Suppressor macrophage treated with lipopolysaccharide for 4 hours (primary cell): ENCODE measurements around the gene ITGB8.

Experiments
- DNase-seq: peaks from one replicate; pipeline ENCODE4 v3.0.0-alpha.2; 2020

ITGB8 gene

DNA sequence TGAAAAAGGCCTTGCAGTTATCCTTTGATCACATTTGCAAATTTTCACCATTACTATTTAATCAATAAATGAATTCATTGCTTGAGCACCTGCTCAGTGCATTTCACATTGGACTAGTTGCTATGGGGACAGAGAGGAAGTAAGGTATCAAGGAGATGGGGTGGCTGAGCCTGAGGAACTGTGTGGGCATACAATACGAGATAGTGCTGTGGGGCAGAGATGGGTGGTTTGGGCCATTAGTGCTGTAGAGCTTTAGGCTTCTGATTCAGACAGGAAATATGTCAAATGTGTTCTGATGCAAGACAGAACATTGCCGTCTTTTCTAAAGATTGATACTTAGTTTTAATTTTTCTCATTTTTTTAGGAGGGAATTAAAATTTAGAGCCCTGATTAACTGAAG lies 13.2 kb downstream of the ITGB8 start:
- DNase-seq, result no peak

GRCh38 chr7:20344396-20344795 lies 13.7 kb downstream of the ITGB8 start:
- no peak for DNase-seq

DNA sequence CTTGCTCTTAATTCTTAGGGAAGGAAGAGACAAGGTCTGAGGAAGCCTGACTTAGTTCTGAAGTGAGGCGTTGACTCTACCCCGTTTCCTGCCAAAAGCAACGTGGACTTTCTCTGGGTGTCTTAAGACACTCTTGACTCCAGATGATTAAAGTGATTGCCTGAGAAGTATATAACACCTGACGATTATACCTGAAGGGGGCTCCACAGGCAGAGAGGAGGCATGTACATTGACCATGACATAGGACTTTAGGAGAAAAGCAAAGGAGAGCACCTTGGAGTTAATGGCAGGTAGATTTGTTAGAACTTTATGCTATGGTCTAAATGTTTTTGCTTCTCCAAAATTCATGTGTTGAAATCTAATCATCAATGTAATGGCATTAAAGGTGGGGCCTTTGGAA lies 15.9 kb downstream of the ITGB8 start:
- no peak for DNase-seq

DNA sequence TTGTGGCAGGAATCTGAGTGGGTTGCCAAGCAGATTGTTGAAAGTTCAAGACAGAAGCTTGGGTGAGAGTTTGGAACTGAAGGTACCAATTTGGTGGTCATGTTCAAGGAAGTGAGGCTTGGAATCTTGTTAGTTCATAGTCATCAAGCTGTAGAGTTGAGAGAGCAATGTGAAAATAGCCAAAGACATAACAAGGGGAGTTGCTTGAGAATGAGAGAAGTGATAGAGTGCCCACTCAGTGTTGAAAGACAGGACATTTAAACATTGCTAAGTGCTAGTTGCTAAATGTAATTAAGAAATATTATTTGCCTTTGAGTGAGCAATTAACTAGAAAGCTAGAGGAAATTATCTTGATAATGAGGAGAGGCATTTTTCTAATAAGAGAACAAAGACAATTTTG lies 17.0 kb downstream of the ITGB8 start:
- no peak for DNase-seq

GRCh38 chr7:20348125-20348807 lies 17.6 kb downstream of the ITGB8 start:
- no peak for DNase-seq

- DNase-seq, result no peak
Measured at GRCh38 chr7:20350518-20350951, 19.8 kb downstream of the ITGB8 start.

- DNase-seq, result no peak
Measured at GRCh38 chr7:20350996-20351692, 20.4 kb downstream of the ITGB8 start.

GRCh38 chr7:20351901-20352300 lies 21.2 kb downstream of the ITGB8 start:
- DNase-seq, result no peak

GRCh38 chr7:20352573-20353306 lies 22.0 kb downstream of the ITGB8 start:
- peak; percentile 91 for DNase-seq

DNA sequence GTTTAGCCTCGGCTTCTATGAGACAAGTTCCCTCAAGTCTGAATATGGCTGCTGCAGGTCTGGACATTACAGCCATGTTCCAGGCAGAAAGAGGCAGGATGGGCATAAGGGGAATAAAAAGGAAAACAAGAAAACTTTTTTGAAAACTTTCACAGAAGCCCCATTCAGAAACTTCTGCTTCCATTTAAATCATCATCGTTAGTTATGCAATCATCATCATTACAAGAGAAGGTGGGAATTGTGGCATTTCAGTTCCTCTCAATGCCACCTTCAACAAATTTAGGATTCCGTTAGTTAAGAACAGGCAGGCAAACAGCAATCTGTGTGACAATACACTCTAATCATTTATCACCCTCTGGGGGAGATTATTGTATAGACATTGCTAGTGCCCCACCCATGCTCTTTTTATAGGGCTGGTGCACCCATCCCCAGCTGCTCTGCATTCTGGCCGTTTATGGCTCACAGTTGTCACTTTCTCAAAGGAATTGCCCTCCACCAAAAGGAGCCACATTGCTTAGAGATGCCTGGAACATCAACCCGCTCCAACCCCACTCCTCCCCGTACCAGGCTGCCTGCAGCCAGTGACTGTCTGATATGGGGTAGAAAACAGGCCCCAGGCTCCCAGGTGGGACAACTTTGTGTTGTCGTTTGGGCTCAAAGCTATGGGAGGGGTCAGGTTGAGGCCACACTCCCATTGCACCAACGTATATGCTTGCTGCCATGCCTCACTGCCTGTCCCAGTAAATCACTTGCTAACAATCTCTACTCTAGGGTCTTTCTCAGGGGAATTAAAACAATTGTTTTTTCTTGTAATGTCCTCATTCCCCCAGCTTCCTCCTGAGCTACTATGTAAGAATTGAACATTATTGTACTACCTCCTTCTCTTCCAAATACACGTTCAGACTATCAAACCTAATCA lies 24.2 kb downstream of the ITGB8 start:
- no peak for DNase-seq

DNA sequence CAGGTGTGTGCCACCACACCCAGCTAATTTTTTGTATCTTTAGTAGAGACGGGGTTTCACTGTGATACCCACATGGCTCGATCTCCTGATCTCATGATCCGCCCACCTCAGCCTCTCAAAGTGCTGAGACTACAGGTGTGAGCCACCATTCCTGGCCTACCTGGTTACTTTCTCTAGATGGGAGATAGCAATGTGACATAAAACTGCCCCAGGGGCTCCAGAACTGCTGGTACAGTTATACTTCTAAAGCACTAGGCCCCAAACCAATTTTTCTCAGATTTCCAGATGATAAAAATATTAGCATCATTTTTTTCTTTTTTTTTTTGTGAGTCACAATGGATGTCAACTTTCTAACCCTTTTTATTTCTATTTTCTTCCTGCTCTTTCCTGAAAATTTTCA lies 27.4 kb downstream of the ITGB8 start:
- no peak for DNase-seq

- no peak for DNase-seq
Measured at GRCh38 chr7:20358762-20359282, 28.1 kb downstream of the ITGB8 start.

DNA sequence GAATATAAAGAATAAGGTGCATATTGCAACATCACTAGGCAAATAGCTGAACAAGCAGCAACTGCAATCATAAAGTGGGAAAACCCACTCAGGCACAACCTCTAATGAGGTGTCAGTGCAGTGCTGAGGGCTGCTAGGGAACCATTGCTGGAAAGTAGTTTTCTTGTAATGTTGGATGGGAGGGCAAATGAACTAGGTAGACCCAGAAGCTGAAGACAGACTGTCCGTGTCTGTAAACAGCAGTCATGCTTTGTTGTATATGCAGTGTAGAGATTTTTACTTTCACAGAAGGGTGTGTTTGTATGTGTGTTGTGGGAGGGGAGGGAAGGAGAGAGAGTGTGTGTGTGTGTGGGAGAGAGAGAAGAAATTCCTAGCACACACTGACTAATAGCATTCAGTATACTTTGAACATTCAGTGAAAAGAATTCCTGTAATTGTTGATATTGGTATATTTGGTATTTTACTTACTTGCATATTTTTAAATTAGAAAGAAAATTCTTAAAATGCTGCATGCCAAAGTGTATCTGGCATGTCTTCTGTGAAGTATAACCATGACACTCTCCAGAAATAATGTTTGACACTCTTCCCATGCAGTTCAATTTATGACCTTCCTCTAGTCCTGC lies 28.8 kb downstream of the ITGB8 start:
- no peak for DNase-seq

DNA sequence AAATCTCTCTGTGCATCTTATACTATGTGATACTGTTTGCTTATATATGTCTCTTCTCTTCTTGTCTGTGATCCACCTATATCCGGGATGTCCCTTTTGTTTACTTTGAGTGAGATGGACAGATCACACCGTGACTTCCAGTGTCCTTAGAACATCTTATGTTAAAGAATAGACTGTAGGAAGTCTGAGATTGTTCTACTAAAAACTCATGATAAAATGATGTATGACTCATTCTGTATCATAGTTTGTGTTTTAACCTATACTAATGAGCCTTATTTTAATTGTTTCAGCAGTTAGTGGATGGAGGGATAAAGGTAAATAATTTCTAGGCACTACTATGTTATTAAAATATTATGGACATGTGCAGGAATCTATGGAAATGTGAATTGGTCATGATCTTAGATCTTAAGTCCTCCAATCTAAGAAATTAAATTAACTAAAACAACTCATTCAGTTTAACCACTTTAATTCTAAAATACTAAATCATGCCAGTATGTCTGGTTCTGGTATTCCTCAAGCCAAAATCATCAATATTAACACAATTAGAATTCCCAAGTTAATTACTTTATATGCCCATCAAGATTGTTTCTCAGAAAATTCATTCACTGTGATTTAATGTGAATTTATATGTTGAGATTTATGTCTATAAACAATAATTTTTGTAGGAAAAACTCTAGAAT lies 32.0 kb downstream of the ITGB8 start:
- DNase-seq, result no peak

GRCh38 chr7:20364571-20365196 lies 34.0 kb downstream of the ITGB8 start:
- no peak for DNase-seq

DNA sequence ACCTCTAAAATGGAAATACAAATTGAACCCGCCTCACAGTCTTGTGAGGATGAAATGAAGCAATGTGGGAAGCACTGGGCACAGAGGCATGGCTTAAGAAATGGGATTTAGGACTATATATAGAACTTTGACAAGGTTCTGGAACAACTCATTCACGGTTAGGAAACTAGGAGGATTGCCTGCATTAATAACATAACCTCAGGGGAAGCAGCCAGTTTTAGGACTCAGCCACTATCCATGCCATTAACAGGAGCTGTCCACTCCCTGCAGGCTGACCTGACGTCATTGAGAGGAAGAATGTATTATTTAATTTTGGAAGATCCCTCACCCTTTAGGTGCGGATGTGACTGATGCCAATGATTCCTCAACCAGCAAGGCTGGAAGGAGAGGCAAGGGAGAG lies 34.8 kb downstream of the ITGB8 start:
- no peak for DNase-seq

DNA sequence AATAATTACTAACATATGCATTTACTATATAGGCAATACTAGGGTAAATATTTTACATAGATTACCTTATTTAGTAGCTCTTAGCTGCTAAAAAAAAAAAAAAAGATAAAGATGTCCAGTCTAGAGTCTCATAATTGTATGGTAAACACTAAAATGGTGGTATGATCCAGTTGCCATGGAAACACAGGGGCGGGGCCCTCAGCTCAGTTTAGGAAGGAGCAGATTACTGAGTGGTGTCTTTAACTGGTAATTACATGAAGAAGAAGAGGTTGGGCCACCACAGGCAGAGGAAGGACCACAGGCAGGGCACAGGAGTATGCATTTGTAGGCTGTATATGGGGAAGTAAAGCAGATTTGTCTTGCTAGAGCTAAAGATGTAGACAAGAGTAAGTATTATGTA lies 43.7 kb downstream of the ITGB8 start:
- no peak for DNase-seq

DNA sequence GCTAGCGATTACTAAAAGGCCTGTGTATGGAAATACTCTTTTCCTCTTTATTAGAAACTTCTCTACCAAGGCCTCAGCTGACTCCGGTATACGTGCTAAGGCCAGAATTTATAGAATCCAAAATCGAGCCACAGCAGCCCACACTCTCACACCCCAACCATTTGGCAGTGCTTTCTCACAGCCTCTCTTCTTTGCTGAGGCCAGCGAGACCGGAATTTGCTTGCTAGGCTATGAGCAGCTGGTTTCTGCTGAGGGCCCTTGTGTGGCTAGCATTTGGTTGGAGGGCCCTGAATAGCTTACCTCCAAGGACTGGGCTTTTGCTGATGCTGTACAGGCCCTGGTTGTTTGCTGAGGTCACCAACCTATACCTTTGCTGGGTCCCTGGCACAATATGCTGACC lies 46.1 kb downstream of the ITGB8 start:
- DNase-seq, result no peak

DNA sequence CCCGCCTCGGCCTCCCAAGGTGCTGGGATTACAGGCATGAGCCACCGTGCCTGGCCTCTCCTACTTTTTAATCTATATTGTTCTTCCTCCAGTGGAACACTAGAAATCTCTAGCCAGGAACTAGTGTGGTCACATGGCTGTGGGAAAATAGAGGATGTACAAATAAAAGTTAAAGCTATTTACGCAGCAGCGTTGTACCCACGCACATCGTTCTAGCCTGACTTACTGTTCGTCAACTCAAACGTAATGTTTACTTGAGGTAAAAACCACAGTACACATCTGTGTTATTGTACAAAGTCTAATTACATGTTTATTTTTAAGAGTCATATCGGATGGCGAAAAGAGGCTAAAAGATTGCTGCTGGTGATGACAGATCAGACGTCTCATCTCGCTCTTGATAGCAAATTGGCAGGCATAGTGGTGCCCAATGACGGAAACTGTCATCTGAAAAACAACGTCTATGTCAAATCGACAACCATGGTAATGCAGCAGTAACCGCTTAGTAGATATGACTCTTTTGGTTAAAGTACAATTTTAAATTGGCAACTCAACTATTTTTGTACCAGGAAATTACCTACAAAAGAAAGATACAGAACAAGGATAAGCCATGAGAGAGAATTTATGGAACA lies 50.8 kb downstream of the ITGB8 start:
- no peak for DNase-seq

- DNase-seq, result no peak
Measured at GRCh38 chr7:20383351-20383750, 52.7 kb downstream of the ITGB8 start.

- DNase-seq, result no peak
Measured at GRCh38 chr7:20385126-20385525, 54.4 kb downstream of the ITGB8 start.
